Measurements from ENCODE around the gene CD180.

The CD180 gene

DNA sequence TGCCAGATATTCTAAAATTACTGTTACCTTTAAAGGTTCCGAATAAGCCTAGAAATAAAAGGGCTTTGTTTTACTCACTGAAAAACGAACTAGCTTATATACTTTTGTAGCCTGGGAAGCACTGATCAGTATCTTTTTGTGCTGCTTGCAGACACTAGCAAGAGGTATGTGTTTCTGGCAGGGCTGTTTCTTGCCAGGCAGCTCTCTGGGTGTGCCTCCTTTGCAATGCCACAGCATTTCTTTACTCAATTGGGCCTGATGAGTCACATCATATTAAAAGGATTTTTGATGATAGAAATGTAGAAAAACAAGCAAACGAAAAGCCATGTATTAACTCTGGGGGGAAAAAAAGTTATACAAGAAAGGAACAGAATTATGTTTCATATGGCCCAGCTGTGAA is 35.6 kb downstream of the CD180 start:
- DNase-seq (ENCODE audit: low read depth), result peak; percentile 29

DNA sequence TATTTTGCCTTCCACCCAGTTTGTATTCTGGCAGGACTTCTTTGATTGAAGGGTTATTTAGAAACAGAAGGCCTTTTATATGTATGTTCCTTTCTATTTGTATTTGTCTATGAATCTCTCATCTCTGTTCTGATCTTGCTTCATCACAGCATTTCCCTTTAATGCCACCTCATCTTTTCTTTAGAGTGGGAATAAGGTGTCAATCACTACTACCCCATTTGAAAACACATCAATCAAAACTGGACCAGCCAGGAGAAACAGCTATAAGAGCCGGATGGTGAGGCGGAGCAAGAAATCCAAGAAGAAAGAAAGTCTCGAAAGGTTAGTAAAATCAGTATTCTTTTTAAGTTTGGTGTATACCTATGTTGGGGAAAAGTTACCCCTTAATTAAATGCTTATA is 36.3 kb downstream of the CD180 start:
- DNase-seq (ENCODE audit: low read depth), result no peak

DNA sequence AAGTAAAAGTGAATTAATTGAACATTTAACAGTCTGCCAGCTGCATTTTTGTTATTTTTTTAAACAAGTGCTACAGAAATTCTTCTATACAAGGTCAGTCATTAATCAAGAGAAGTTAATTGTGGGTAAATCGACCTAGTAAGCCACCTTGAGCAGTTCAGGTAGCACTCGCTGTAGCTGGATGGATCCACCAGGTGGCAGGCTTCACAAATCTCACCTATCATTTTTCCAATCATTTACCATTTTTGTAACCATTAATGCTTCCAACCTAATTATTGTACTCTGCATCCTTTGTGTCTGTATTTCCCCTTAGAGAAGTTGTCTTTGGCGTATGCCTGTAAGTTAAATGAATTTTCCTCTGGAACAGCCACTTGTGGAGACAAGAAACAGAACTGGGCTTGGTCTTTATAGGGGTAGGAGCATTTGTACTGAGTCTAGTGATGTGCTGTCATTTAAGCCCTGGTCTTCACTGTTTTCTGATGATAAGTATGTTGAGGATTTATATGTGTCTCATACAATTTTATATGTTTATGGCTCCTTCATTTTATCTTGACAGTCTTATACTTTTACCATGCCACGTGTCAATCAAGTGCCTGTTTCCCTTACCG is 39.5 kb downstream of the CD180 start:
- no peak for DNase-seq (ENCODE audit: low read depth)

DNA sequence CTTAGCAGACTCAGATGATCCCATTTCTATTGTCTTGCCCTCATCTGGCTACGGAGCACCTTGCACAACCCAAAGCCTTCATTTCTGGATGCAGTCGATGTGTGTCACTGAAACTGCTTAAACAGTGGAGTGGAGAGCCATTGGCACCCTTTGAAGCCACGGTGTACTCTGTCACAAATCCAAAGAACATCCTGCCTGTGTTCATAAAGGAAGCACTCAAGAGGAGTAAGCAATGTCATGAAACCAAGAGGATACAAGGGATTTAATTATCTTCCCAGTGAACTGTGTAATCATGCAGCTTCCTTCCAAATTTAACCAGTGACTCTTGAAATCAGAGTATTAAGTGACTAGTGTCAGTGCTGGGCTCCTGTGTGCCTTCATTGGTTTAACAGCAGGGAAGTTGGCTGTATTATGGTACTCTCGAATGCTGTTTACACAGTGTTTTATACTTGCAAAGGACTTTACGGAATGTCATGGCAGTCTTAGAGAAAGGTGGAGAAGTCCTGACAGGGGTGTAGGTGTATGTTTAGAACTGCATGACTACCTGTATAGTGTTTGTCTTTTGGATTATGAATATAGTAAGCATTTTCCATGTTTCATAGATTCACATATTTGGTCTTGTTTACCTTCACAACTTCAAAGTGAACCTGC is 41.9 kb downstream of the CD180 start:
- no peak for DNase-seq (ENCODE audit: low read depth)

DNA sequence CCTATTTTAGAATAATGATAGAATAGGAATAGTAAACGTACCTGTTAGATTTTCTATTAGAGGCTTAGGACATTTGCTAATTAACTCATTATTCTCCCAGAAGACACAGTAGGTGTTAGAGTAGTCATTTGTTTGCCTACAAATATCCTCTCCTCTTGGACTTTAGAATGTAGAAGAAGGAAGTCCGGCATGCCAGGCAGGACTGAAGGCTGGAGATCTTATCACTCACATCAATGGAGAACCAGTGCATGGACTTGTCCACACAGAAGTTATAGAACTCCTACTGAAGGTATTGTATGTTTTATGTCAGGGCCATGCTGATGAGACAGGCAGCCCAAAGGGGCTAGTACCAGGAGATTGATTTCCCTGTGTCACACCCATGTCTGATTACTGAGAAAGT is 43.3 kb downstream of the CD180 start:
- no peak for DNase-seq (ENCODE audit: low read depth)

DNA sequence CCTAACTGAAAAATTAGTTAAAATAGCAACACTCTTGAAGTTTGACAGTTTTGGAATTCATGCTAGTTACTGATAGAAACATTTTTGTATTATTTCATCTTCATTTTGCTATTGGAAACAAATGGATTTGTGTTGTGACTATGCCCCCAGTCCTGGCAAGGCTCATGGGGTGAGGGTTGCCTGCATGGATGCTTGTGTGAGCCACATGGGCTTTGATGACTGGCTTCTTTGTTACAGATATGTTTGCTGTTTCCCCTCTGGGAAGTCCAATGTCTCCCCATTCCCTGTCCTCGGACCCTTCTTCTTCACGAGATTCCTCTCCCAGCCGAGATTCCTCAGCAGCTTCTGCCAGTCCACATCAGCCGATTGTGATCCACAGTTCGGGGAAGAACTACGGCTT is 44.2 kb downstream of the CD180 start:
- DNase-seq (ENCODE audit: low read depth), result no peak

DNA sequence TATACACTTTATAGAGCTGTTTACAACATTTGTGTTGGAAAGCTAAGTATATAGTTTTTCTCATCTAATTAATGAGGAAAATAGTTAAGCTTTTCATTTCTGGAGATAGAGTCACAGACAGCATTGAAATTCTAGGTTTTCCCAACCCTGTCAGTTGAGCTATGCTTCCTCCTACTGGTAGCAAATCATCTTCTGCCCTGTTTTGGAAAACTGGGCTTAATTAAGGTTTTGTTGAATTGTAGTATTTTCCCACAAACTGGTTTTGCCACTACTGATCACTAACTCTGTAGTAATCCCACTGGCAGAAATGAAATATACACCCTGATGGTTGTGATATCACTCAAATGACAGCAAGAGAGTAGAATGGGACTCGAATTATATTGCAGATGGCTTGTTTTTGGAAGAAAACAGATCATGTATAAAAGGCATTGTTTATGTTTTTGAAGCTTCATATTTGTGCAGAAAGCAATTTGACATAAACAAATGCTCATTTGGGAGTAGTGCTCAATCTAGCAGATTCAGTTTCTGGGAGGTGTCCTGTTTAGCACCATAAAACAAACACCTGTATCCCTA is 46.6 kb downstream of the CD180 start:
- no peak for DNase-seq (ENCODE audit: low read depth)

DNA sequence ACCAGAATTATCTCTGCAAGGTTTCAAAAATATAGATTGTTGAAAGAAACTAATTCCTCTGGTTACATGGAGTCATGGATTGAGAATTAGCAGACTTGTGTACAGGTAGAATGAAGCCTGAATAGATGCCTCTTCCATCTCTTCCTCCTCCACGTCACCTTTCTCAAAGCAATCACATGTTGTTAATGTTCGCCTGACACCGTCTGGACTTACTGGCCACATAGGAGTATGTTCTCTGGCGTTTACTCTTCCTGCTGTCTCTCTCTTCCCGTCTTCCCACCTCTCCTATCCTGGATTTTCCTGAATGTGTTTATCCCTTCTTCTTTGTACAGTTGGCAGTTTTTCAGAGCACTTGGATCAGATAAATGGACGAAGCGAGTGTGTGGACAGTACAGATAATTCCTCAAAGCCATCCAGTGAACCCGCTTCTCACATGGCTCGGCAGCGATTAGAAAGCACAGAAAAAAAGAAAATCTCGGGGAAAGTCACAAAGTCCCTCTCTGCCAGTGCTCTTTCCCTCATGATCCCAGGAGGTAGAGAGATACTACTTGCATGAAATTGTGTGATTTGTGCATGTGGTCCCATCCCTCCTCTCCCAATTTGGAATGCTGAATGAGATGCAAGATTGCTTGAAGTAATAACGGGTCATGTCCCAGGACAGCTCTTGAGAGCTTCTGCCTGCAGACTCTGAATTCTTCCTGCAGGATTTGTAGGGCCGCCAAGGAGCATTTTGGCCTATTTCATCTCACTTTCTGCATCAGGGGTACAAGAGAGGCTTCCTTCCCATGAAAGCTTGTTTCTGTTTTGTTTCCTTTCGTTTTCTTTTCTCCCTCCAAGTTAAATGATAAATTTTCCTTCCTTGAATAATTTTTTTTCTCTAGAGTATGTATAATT is 47.3 kb downstream of the CD180 start:
- no peak for DNase-seq (ENCODE audit: low read depth)

GRCh38 chr5:67147760-67148159 is 48.8 kb downstream of the CD180 start:
- no peak for DNase-seq (ENCODE audit: low read depth)

- no peak for DNase-seq (ENCODE audit: low read depth)
Measured at GRCh38 chr5:67146981-67147380, 49.6 kb downstream of the CD180 start.

DNA sequence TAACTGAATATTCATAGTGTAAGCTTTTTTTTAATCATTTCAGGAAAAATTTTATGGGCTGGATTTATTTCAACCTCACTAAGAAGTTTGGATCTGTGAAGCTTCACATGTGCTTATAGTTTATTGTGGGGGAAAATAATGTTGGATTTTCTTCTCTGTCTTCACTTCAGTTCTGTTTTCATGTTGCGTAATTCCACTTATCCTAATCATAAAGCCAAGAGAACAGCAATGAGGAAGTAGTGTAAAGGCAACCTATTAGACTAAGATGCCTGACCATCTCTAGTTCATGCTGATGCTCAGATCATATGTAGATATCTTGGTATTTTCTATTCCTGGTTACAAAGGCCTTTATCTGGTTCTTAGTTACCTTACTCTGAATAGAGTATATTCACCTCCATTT is 50.0 kb downstream of the CD180 start:
- no peak for DNase-seq (ENCODE audit: low read depth)

DNA sequence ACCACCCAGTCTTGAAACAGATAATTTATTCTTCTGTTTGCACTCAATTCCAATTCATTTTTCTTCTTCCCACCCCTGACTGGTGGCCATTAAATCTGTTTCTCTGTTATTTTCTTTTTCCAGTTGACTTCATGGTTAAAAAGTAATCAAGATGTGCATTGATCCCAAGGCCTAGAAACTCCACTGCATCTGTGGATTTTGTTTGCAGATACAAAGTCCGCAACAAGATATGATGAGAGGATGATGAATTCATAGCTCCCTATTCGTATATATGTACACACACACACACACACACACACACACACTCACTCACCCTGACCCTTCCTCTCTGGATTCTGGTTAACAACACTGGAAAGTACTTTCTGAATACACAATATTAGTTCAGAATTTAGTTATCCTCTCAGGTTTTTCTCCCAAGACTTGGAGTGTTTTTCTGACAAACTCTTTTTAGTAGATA is 52.4 kb downstream of the CD180 start:
- DNase-seq (ENCODE audit: low read depth), result no peak

- no peak for DNase-seq (ENCODE audit: low read depth)
Measured at GRCh38 chr5:67143549-67143948, 53.0 kb downstream of the CD180 start.

GRCh38 chr5:67142816-67143215 is 53.8 kb downstream of the CD180 start:
- no peak for DNase-seq (ENCODE audit: low read depth)

- no peak for DNase-seq (ENCODE audit: low read depth)
Measured at GRCh38 chr5:67141644-67142043, 55.0 kb downstream of the CD180 start.

DNA sequence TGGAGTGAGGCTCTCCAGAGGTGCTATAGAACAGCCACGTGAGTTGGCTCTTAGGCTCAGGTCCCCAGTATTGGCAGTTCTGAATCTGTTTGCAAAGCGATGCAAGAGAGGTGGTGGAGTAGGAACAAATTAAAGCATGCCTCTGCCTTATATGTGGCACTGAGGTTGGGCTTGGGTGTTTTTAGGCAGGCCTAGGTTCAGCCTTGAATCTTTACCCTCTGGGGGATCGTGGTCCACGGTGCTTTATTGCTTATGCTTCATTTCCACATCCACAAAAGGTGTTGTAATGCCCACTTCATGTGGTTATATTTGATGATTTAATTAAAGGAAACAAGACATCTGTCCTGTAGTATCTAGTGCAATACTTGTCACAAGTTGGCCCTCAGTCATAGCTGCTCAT is 56.2 kb downstream of the CD180 start:
- no peak for DNase-seq (ENCODE audit: low read depth)

DNA sequence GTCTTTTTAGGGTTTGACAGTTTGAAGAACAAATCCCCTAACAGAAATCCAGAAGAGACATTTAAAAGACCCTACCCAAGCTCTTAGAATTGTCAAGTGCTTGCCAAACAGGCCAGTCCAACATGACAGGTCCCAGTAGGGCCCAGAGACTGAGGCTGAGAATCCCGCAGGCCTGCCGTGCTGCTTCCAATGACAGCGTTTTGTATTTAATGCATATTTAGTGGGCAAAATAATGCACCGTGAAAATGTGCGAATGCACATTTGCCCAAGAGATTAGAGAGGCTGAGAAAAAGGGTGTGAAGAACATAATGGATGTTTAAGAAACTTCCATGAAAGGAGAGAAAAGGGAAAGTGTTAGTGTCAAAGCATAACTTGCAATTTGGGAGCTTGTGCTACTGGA is 57.6 kb downstream of the CD180 start:
- no peak for DNase-seq (ENCODE audit: low read depth)

DNA sequence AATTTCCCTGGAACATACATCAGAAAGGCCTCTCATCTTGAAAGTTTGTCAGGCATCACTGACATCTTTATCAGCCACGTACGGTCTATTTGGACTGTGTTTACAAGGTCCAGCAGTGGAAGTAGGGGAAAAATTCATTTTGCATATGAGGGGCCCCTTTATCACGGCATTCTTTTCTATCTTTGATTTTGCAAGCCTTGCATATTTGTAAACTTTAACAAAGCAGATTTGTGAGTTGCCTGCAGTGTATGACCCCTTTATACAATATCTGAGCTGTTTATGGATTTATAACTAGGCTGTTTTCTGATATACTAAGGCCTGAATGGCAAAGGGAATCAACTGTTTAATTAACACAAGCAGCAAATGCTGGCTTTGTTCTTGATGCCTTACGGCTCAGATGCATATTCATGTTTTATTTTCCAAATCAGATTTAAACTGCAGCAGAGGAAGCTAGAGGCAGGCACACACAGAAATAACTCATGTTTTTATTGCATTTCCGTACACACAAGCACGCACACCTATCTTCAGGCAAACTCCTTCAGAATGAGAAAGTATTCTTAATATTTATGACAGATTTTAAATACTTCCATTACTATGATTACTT is 61.1 kb downstream of the CD180 start:
- no peak for DNase-seq (ENCODE audit: low read depth)

DNA sequence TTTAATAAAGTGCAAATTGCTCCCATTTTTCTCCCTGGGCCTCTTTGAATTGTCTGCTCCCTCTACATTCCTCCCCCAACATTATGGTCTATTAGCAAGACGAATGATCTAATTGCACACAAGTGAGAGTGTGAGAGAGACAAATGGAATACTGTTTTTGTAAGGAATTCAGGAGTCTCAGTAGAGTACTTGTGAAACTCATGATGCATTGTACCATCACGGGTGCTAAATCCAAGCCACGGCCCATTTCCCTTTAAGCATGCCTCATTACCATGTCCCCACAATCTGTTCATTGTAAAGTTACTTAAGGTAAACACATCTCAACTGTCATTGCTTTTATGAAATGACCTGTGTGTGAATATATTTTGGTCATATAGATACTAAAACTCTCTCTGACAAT is 62.8 kb downstream of the CD180 start:
- no peak for DNase-seq (ENCODE audit: low read depth)

DNA sequence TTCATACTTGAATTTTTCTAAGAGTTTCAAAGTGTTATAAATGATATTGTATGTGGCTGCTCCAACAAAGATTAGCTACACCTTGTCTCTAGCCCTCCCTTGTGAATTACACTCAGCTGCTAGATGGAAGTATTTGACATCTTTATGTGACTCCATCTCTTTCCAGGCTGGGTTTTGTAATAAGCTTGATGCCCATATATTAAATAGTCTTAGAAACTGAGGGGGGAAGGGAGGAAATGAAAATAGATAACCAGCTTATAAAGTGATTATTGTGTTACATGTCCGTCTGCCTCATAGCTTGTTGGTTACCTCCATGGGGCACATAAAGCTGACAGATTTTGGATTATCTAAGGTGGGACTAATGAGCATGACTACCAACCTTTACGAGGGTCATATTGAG is 63.4 kb downstream of the CD180 start:
- DNase-seq (ENCODE audit: low read depth), result no peak

- no peak for DNase-seq (ENCODE audit: low read depth)
Measured at GRCh38 chr5:67129768-67130167, 66.8 kb downstream of the CD180 start.
